Measurements from ENCODE around the gene HTR3D.
"Not testable (repeated sequence)": the region's sequence is repeated elsewhere in the genome, so short reads cannot be mapped to it uniquely, and the experiment has no call there.

The HTR3D gene, protein sequence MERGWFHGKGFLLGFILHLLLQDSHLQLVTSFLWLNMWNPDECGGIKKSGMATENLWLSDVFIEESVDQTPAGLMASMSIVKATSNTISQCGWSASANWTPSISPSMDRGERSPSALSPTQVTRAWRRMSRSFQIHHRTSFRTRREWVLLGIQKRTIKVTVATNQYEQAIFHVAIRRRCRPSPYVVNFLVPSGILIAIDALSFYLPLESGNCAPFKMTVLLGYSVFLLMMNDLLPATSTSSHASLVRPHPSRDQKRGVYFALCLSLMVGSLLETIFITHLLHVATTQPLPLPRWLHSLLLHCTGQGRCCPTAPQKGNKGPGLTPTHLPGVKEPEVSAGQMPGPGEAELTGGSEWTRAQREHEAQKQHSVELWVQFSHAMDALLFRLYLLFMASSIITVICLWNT

DNA sequence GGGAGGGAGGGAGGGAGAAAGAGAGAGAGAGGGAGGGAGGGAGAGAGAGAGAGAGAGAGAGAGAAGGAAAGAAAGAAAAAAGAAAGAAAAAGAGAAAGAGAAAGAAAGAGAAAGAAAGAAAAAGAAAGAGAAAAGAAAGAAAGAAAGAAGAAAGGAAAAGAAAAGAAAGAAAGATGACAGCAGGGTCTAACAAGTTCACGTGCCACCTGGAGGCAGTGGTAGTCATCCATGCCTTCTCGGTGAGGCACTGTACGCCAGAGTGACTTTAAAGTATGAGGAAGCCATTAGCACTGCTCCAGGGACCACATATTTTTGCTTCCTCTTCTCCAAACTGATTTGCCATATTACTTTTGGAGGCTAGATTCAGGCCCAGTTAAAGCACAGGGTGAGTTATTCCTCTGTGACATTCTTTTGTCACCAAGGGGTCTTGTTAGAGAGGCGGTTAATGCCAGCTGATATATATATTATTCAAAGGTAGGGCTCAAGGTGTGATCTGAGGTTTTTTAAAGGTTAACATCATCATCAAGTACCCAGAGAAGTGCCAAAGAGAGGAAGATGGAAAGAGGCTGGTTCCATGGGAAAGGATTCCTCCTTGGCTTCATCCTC, at the start of gene HTR3D:
TSS of gene HTR3D (plus strand) at position 556 of the 606 bp plus-strand sequence. CDS start at position 556, 0 bp downstream.
- intact Hi-C loops (cut with DNase I) = no loop called here
- DNase-seq = no peak

DNA sequence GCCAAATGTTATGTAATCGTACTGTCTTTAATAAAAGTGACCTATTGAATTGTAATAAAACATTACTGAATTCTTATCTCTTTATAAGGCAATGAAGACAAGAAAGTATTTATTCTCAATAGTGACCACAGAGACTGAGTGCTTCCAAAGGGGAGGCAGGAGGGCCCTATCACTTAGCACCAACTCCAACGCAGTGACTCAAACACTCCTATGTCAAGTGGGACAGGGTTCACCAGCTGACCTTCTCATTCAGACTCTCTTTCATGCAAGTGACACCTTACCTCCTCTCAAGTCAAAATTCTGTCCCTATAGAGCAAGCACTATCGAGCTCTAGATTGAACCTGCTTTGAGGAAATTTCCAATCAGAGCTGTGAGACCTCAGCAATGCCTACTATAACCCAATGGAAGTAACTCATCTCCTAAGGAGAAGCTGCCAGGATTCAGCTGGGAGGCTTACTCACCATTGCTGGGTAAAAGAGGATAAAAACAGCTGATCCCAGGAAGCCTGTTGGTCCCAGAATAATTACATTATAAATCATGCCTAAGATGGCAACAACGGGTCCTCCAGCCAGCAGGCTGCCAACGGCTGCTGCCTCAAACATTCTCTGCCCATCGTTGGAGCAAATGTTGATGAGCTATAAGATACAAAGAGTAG, 49.4 kb upstream of the HTR3D start:
- DNase-seq = no peak
- intact Hi-C loops (cut with DNase I) = no loop called here

DNA sequence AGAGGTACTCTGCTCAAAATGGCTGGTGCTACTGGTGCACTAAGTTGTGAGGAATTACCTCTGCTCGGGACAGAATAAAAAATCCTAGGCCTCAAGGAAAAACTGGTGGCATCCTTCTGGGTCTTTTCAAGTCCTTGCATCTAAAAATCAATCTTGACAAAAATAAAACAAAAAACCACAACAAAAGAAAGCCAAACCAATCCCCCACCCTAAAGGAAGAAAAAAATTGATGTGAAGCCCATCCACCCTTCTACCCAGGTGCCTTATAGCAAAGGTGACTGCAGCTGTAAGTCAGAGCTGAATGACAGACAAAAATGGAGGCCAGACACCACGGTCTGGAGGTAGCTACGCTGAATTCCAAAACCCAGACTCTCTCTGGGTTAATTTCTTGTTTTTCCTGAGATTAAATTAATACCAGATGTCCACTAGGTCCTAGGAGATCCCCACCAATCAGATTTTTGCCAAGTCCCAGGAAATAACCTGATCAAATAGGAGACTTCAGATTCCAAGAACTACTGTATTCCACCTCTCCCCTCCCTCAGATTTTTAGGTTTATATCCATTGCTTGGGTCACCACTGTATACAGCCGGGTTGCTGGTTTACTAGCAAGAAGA, 47.3 kb upstream of the HTR3D start:
- intact Hi-C loops (cut with DNase I) = no loop called here
- no peak for DNase-seq

DNA sequence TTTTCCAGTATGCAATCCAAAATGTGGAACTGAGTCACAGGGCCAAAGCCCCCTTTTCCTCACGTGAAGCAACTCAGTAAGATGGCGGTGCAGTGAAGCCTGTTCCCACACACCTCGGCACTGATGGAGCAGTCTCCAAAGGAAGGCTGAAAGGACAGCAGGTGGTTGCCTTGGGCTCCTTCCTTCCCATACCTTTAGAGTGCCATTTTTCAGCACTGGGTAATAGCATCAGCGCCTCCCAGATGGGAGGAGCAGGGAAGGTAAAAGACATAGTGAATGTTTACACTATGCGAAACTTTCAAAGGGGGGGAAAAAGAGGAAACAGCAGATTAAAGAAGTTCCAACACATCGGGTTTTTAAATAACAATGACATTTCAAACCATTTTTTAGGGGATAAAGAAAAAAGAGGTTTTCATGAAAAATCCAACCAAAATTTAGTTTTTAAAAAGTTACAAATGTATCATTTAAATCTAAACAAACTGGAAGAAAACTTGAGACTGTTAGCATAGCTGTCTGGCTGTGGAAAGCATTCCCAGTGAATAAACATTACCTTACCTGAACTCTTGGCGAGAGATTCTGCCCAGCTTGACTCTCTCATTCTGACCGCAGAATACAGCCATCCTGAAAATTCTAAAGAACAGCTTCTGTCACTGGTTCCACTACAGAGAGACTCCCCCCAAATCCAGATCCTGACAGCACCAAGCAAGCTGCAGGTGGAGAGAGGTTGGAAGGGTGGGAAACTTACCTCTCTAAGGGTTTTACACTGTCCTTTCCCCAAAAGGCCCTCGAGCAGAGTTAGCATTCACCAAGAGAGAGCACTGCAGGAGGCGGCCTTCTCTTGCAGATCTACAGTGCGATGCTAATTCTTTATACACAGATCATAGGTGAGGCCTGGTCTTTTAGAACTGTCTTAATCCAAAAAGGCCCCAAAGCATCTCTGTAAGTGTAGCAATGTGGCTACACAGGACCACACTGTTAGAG, 46.5 kb upstream of the HTR3D start:
- intact Hi-C loops (cut with DNase I) = no loop called here
- DNase-seq = no peak

DNA sequence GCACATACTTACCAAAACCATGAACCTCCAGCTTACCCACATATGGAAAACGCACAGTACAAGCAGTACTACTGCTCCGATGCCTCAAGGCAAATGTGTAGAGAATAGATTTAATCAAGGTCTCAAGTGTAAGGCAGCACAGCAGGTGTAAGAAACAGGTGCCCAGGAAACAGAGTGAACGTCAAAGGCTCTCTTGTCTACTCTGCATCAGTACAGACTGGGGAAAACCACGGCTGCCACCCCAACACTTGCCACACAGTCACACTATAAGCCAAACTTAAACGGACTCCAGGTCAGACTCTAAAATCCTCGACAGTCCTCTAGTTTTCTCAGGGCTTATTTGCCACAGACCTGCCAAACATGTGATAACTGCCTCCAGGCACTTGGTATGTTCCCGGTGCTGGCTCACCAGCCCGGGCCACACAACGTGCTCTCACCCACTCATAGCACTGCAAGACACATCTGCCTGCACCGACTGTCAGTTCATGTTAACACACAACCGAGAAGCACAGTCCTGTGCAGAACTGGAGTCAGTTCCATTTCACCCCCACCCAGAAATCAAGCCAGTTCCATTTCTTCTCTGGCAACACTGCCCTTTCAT, 44.4 kb upstream of the HTR3D start:
- peak in 32 of 42 donors; percentile 15 to 73 (median 43) for DNase-seq
- intact Hi-C loops (cut with DNase I) = no loop called here

DNA sequence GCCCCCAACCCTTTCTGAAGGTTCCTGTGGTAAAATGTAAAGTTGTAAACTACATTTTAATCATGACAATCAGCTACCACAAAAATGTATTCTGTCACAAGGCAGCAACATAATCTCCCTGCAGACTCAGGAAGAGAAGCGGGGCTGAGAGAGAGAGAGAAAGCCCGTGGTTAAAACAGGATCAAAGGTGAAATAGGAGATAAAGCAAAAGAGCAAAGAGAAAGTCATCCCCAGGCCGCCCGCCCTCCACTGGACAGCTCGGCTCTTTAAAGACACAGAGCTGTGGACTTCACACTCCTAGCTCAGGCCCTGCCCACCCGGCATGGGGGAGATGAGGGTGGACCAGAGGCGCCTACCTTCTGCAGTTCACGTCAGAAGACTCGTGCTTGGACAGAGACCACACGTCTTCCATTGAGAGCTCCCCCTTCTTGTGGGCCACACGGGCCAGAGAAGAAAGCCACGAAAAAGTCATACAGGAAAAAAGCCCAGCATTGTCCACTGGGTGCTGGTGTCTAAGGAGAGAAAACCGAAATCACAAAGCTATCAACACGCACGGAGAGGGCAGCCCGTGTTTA, 43.2 kb upstream of the HTR3D start:
- no peak for DNase-seq
- intact Hi-C loops (cut with DNase I) = no loop called here

DNA sequence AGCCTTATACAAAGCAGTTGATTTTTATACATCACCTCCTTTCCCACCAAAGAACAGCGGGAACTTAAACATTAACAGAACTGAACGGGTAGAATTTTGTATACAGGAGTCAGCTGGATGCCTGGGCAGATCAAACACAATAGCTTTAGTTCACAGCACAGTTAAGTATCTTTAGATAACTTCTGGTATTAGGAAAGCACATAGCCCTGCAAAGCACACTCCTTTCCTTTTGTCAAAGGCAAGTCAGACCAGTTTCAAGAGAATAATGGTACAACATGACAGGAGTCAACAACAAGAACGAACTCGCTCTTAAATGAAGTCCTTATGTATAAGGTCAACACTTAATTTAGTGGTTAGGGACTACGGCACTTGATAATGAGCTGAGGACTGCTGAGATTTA, 40.1 kb upstream of the HTR3D start:
- no peak for DNase-seq
- intact Hi-C loops (cut with DNase I) = no loop called here

DNA sequence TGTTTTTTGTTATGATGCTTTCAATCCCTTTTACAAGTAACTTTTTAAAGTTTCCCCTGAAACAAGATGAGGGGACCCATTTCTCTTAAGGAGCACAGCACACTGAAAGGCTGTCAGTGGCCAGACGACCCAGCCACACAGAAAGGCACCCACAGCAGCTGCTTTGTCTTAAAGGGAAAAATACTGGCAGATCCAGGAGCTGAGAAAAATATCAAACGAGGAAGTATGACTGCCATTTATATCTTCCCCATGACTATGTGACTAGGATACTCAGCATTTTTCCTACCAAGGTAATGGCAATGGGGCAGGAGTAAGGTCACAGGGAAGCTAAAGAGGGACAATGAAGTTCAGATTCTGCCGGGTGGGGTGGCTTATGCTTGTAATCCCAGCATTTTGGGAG, 29.8 kb upstream of the HTR3D start:
- no peak for DNase-seq
- intact Hi-C loops (cut with DNase I) = no loop called here

DNA sequence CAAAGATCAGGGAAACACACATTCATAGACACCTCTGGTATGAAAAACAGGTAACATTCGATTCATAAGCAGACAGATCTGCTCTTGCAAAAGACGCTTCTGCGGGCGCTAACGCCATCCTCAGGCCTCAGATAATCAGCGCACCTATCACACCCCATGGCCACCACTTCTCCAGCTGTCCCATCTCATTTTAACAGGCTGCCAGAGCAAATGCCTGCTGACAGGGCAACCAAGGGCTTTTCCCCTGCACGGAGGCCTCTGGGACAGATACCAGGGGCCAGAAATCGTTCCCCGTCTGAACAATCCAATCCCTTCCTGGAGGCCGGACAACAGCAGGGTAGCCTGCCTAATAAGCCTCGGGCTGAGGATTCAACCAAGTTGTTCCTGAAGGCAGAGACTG, 29.1 kb upstream of the HTR3D start:
- DNase-seq = no peak
- intact Hi-C loops (cut with DNase I) = no loop called here

DNA sequence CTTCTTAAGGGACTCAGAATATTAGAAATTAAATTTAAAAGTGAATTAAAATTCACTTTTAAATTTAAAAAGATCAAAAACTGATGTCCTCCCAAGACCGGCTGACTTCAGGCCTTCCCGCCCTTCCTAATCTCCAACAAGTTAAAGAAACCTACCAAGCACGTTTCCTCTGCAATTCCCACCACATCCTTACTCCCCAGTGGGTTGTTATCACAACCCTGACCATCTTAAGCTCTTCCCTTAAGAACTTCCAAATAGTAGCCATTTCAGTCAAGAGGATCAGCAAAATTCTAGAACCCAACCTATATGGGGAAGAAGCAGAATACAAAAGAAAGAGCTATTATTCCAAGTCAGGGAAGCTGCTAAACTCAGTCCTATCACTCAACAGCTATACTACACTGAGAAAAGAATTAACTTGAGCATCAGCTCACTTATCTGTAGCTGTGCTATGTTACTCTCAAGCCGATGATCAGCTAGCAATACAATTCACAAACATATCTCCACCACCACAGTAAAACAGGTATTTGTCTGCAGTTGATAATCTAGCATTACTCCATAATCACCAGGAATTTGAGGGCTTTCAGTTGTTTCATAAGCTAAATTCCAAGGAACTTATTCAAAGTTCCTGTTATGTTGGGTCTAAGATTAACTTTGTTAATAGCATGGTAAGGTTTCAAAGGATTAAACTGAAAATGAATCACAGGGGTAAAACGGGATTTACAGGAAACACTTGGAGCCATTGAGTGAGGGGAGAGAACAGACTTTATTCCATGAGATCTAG, 28.2 kb upstream of the HTR3D start:
- intact Hi-C loops (cut with DNase I) = no loop called here
- DNase-seq = no peak

DNA sequence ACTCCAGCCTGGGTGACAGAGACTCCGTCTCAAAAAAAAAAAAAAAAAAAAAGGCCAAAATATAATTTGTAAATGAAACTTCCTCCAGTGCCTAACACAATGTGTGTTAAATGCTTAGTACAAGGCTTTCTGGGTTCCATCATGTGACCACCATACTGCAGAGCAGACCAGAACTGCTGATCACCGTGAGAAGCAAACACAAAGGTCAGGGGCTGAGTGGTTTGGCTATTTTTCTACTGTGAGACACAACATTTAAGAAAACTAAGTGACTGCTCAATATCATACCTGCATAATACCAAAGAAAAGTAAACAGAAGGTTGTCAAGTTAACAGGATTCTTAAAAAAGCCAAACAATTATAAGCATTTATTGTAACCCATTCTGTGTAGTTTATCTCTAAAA, 27.1 kb upstream of the HTR3D start:
- intact Hi-C loops (cut with DNase I) = no loop called here
- peak in 1 of 42 donors; percentile 24 for DNase-seq

DNA sequence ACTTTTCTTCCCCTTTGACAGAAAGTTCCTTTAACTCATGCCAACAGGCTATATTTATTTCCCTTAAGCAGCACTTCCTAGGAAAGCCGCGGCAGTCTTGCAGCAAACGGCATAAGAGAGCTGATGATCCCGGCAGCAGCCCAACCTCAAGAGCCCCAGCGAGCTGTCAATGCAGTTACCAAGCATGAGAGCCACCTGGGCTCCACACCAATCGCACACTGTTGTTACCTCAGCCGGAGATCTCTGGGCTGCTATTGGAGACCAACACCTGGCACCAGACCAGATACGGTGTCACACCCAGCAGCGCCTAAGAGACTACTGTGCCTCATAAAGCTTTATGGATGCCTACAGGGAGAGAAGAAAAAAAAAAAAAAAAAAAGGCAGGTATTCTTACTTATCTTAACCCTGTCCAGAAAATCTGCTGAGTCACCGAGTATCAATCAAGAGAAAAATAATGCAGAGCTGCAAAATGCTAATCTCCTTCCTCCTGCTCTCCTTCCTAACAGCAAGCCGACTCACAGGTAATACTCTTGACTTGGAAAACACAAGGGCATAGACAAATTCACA, 25.5 kb upstream of the HTR3D start:
- peak in 38 of 42 donors; percentile 14 to 71 (median 38) for DNase-seq
- intact Hi-C loops (cut with DNase I) = no loop called here

DNA sequence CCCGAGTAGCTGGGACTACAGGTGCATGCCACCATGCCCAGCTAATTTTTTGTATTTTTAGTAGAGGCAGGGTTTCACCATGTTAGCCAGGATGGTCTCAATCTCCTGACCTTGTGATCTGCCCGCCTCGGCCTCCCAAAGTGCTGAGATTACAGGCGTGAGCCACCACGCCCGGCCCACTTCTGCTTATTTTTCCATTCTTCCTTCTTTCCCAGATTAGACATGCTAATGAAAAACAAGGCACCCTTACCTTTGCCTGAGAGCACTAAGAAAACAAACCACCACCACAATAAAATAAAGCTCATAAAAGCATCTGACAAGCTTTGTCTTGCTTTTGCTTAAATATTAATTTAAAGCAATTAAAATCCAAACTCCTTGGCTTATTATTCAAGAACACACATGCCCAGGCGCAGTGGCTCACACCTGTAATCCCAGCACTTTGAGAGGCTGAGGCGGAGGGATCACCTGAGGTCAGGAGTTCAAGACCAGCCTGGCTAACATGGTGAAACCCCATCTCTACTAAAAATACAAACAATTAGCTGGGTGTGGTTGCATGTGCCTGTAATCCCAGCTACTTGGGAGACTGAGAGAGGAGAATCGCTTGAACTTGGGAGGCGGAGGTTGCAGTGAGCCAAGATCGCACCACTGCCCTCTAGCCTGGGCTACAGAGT, 24.3 kb upstream of the HTR3D start:
- intact Hi-C loops (cut with DNase I); DNase-seq: not testable (repeated sequence)

DNA sequence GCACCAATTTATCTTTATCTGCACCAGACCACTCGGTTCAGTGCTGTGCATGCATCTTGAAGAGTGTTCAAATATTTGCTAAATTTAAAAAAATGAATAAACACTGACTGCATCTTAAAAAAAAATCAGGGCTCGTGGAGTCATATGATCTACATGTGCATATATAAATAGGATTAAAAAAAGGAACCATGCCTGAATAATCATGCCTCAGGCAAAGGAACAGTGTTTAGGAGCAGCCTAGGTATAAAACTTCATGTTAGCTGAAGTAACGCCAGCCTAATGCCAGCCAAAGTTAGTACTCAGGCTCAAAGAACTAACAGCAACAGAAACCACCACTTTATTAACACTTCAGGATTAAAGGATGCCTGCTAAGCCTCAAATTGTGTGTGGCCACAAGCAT, 23.4 kb upstream of the HTR3D start:
- DNase-seq = no peak
- intact Hi-C loops (cut with DNase I) = no loop called here

DNA sequence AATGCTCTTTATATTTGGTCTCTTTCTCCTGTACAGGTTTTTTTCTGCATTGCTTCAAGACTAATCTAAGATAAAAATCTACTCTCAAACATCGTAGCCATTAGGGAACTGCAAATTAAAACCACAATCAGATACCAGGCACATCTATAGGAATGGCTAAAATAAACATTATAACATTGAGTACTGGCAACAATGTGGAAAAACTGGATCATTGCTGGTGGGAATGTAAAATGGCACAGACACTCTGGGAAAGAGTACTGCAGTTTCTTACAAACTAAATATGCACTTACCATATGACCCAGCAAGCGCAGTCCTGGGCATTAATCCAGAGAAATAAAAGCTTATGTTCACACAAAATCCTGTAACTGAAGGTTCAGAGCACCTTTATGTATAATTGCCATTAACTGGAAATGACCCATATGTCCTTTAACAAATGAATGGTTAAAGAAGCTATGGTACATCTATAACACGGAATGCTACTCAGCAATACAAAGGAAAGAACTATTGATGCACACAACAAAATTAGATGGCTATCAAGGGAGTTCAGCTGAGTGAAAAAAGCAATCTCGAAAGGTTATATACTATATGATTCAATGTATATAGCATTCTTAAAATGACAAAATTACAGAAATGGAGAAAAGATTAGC, 20.2 kb upstream of the HTR3D start:
- no peak for DNase-seq
- intact Hi-C loops (cut with DNase I) = loop anchor here (10.0 kb wide), 1 partner anchor 123 kb away; the partner anchor contains the start of gene EIF2B5
